GM19351 (cell line): ENCODE measurements around the gene FUT2.
"Not testable (repeated sequence)": the region's sequence is repeated elsewhere in the genome, so short reads cannot be mapped to it uniquely, and the experiment has no call there.

Experiments used
- ATAC-seq: cut with Tn5 transposase; IDR thresholded peaks from one replicate; pipeline ENCODE4 v1.9.1; 2021; ENCODE audit warnings: mild to moderate bottlenecking, moderate library complexity; ENCODE audit not compliant: unreplicated experiment

FUT2 gene

DNA sequence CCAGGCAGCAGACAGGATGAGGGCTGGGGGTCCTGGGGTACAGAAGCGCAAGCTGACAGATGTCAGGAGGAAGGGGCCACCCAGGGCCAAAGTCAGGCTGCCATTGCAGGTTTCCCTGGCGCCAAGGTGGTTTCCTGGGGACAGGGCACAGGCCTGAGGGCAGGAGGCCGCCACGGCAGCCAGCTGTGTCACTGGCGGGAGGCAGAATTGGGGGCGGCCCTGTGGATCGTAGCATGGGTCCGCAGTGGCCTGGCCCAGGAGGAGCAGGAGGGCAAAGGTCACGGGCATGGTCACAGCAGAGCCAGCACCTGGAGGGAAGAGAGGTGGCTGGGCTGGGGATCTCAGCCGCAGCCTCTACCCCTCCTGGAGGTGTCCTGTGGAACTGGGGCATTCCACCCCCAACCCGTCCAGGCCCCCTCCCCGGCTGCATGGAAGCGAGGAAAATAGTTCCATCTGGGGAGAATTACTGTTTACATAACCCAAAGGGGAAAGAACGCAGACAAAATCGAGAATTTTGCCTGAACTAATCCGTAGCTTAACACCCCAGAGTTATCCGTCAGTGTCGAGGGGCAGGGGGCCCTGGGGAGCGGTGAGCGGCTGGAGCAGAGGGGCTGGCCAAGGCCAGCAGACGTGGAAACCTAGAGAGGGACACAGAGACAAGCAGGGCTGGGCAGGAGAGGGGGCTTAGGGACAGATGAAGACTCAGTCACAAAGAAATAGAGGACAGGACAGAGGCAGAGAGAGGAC, 24.9 kb upstream of the FUT2 start:
- ATAC-seq: no peak

GRCh38 chr19:48671446-48671995, 24.2 kb upstream of the FUT2 start:
- ATAC-seq: no peak

DNA sequence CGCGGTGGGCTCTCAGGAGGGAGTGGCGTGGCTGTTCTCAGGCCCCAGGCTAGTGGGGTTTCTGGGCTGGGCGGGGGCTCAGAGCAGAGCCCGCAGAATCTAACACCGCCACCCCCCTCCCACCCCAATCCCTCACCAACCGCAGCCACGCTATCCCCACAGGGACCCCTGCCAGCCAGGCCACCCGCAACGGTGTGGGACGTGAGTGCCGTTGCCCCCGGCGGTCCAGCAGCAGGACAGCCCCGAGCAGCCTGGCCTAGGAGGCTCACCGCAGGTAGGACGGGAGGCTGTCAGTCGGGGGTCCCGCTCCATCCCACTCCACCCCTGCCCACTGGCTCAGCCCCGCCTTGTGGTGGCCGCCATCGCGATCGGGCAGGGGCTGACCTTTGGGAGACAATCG, 22.8 kb upstream of the FUT2 start, which contains the start of gene NTN5:
Gene NTN5 (minus strand): TSS at position 24 of the 400 bp plus-strand sequence. CDS start 2,031 bp downstream, outside the sequence.
- ATAC-seq: no peak

- ATAC-seq: no peak
Measured at GRCh38 chr19:48673436-48674100, 22.2 kb upstream of the FUT2 start.

GRCh38 chr19:48674216-48674809, 21.5 kb upstream of the FUT2 start:
- no peak for ATAC-seq

DNA sequence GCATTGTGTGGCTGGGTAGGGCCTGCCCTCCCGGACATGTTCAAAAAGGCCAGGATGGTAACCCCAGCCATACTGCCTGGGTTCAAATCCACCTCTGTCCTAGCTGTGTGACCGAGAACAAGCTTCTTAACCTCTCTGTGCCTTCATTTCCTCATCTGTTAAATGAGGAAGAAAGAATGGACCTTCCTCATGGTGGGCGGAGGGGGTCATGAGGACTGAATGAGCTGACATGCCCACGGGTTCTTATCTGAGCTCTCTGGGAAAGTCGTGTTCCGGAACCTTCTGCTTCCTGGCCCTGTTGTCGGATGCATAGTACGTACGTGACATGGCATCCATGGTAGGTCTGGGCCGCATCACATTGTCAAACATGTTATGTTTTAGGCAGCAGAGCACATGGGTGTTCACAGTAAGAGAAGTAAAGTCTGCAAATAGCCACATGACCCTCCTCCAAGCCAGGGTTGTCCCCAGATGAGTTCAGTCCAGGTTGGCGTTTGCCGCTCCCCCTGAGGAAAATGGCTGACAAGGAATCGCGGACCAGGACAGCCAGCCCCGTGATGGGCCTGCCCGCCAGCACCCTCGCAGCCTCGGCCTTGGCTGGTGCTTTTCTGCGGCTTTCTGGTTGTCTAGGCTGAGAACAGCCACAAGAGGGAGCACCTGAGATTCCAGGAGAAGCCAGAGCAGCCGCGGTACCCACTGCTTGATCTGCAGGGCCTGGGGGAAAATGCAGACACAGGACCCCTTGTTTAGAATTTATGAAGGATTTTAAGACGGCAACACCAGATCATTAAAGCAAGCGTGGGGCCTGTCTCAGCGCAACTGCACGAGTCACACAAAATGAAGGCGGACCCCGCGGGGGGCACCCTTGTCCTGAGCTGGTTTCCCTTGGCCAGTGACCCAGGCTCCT, 20.6 kb upstream of the FUT2 start:
- no peak for ATAC-seq

- ATAC-seq: no peak
Measured at GRCh38 chr19:48676487-48676886, 19.3 kb upstream of the FUT2 start.

DNA sequence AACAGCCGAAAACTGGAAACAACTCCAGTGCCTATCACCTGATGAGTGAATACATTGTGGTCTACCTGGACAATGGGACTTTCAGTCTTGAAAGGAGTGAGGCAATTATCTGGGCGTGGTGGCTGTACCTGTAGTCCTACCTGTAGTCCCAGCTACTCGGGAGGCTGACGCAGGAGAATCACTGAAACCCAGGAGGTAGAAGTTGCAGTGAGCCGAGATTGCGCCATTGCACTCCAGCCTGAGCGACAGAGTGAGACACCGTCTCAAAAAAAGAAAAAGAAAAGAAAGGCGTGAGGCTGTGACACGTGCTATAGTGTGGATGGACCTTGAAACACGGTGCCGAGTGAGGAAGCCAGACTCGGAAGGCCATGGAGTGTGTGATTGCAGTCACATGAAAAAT, 18.9 kb upstream of the FUT2 start:
- no peak for ATAC-seq

GRCh38 chr19:48678201-48678600, 17.6 kb upstream of the FUT2 start:
- no peak for ATAC-seq

GRCh38 chr19:48680006-48680405, 15.8 kb upstream of the FUT2 start:
- not testable (repeated sequence) for ATAC-seq

DNA sequence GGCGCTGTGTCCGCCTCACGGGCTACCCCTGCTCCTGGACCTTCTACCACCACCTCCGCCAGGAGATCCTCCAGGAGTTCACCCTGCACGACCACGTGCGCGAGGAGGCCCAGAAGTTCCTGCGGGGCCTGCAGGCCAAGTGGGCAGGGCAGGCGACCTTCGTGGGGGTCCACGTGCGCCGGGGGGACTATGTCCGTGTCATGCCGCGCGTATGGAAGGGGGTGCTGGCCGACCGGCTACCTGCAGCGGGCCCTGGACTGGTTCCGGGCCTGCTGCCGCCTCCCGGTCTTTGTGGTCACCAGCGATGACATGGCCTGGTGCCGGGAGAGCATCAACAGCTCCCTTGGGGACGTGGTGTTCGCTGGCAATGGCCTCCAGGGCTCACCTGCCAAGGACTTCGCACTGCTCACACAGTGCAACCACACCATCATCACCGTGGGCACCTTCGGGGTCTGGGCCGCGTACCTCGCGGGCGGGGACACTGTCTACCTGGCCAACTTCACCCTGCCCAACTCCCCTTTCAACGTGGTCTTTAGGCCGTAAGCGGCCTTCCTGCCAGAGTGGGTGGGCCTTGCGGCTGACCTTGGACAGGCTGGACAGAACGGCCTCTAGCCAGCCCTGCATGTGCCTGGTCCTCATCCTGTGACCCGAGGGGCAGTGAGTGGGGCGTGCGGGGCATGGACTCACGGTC, 15.2 kb upstream of the FUT2 start:
- no peak for ATAC-seq

- ATAC-seq: no peak
Measured at GRCh38 chr19:48681127-48681470, 14.7 kb upstream of the FUT2 start.

DNA sequence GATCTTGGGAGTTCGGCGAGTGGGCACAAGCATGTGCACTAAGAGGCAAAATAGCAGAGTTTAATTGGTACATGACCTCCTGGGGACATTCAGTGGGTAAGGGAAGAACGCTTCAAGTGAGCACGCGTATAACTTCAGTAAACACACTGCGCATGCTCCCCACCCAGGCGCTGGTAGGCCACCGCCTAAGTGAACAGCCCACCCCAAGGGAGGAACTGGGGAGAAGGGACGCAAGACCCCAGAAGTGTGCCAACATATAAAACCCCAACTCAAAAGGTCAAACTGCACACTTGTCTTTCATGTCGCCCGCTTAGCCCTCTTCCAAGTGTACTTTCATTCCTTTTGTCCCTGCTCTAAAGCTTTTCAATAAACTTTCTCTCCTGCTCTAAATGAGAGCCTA, 12.4 kb upstream of the FUT2 start:
- ATAC-seq: no peak

DNA sequence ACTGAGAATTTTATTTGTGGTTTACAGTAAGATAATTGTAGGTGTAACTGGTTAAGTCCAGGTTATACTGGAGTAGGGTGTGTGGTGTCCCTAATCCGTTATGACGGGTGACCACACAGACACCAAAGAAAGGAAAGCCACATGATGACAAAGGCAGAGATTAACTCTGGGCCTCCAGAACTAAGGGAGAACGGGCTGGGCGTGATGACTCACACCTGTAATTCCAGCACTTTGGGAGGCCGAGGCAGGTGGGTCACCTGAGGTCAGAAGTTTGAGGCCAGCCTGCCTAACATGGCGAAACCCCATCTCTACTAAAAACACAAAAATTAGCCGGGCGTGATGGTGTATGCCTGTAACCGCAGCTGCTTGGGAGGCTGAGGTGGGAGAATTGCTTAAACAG, 10.2 kb upstream of the FUT2 start:
- ATAC-seq: no peak

DNA sequence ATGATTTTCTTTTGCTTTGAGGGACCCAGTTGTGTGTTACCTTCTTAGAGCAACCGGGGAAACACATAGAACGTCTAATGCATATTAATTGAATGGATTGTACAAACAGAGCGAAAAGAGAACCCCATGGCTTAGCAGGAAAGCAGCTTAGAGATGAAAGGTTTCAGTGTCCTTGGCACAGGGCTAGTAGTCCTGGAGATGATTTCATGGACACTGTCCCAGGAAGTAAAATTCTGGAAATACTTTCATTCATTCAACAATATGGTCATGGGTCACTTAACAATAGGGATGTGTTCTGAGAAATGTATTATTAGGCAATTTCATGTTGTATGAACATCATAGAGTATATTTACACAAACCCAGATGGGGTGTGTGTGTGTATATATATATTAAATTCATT, 9.7 kb upstream of the FUT2 start:
- ATAC-seq: no peak

- not testable (repeated sequence) for ATAC-seq
Measured at GRCh38 chr19:48686637-48687036, 9.1 kb upstream of the FUT2 start.

DNA sequence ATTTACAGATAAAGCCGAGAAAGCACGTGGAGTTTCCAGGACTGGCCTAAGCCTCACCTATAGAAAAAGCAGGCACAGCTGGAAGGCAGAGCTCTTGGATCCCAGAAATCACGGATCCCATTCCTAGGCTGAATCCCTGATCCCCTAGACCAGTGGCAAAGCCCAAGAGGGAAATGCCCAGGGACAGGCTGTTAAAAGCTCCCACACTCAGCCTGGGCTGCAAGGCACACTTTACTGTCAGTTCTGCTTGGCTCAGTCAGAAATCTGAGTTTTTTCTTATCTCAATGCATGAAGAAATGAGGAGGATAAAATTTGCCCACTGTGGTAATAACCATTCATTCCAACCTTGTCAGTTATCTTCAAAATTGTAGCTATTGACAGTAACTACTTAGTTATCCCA, 8.0 kb upstream of the FUT2 start:
- no peak for ATAC-seq

- no peak for ATAC-seq
Measured at GRCh38 chr19:48689449-48689848, 6.3 kb upstream of the FUT2 start.

GRCh38 chr19:48693629-48694028, 2.1 kb upstream of the FUT2 start:
- not testable (repeated sequence) for ATAC-seq

GRCh38 chr19:48696353-48697010, 711 bp downstream of the FUT2 start:
- no peak for ATAC-seq
